Small intestine (tissue), 7 donors: ENCODE data around the gene SFI1. TPM values are rescaled to one million over a fixed set of nuclear protein-coding genes. Genes with fewer than 3 reads are reported as not detected.
"Not testable (repeated sequence)": the region's sequence is repeated elsewhere in the genome, so short reads cannot be mapped to it uniquely, and the experiment has no call there.

Experiments
- DNase-seq, 2 donors: peaks; one replicate each; pipeline versions ENCODE4 v3.0.0 to v3.0.0-alpha.2; 2013
- FAIRE-seq: peaks from 2 replicates; lab custom pipeline; 2012; peaks lifted over from hg19 to GRCh38; lab: Jason Lieb, UNC
- H3K27ac ChIP-seq, 3 donors: one replicate each; pipeline ENCODE4 v1.5.1; 2013; ENCODE audit warnings: low read length in 2 of 3, mild to moderate bottlenecking in 2 of 3, control low read depth in 1 of 3, inconsistent platforms in 1 of 3, low read depth in 1 of 3, moderate library complexity in 1 of 3
- H3K27me3 ChIP-seq, 3 donors: one replicate each; pipeline ENCODE4 v1.6.1; 2013; ENCODE audit warnings: low read length in 3 of 3, inconsistent platforms in 1 of 3; ENCODE audit not compliant: control insufficient read depth in 3 of 3, insufficient read depth in 3 of 3
- H3K36me3 ChIP-seq, 3 donors: one replicate each; pipeline ENCODE4 v1.6.1; 2013; ENCODE audit warnings: low read length in 3 of 3, inconsistent platforms in 1 of 3, low read depth in 1 of 3, mild to moderate bottlenecking in 1 of 3, moderate library complexity in 1 of 3; ENCODE audit not compliant: control insufficient read depth in 3 of 3, insufficient read depth in 2 of 3
- H3K4me1 ChIP-seq, 3 donors: one replicate each; pipeline ENCODE4 v1.6.1; 2013; ENCODE audit warnings: low read length in 2 of 3, inconsistent platforms in 1 of 3, low read depth in 1 of 3, mild to moderate bottlenecking in 1 of 3, moderate library complexity in 1 of 3; ENCODE audit not compliant: control insufficient read depth in 3 of 3, insufficient read depth in 2 of 3
- H3K4me3 ChIP-seq, 3 donors: one replicate each; pipeline ENCODE4 v1.5.1; 2013; ENCODE audit warnings: low read length in 3 of 3, control low read depth in 1 of 3, inconsistent platforms in 1 of 3, low read depth in 1 of 3, mild to moderate bottlenecking in 1 of 3, moderate library complexity in 1 of 3
- H3K9me3 ChIP-seq, 2 donors: one replicate each; pipeline ENCODE4 v1.6.1; 2013; ENCODE audit warnings: low read depth in 1 of 2, low read length in 1 of 2; ENCODE audit not compliant: control insufficient read depth in 2 of 2, insufficient read depth in 1 of 2
- WGBS, 3 donors: extraction: QIAGEN DNeasy Blood & Tissue Kit; methylation state at CpG; one replicate each; pipeline ENCODE4 v1.1.7; 2013; 5-methylcytosine and 5-hydroxymethylcytosine counted together
- polyA plus RNA-seq, 4 donors: library from polyadenylated mRNA; stranded (reverse) in 3 of 4; unstranded in 1 of 4; fragments of 200-250 nt in 3 of 4; fragments of 120-200 nt in 1 of 4; gene quantifications; one replicate each; pipeline versions ENCODE4 v1.2.1 to v1.2.3, GENCODE V29; 2013
- donor health status: healthy with polysubstance abuse.
- donor health status: control.
- donor health status: control.
- donor health status: Bipolar disorder and iron deficiency.
- donor health status: healthy.

SFI1 gene
- polyA plus RNA-seq, 4 donors: 21.5 to 174 (median 97.6) TPM

GRCh38 chr22:31651664-31652063, 155.3 kb downstream of the SFI1 start:
- H3K4me3 ChIP-seq: no peak overlapping the region
- H3K9me3 ChIP-seq: no peaks in the 10 kb centered on the region
- peaks cover 0 to 12% (median 2%) of the 10 kb centered on the region in 3 donors for H3K4me1 ChIP-seq
- no peaks in the 10 kb centered on the region for H3K27me3 ChIP-seq
- H3K36me3 ChIP-seq: peaks cover 0 to 28% (median 2%) of the 10 kb centered on the region in 3 donors
- 76 to 81% (median 76%) methylated on average over 4 of the region's 4 CpGs for WGBS, 3 donors
- no peak for FAIRE-seq
- DNase-seq: no peak
- no peak overlapping the region for H3K27ac ChIP-seq

GRCh38 chr22:31652088-31652487, 155.8 kb downstream of the SFI1 start:
- no peaks in the 10 kb centered on the region for H3K9me3 ChIP-seq
- WGBS, 3 donors: 81 to 86% (median 85%) methylated on average over 9 of the region's 9 CpGs
- peaks cover 0 to 8% (median under 1%) of the 10 kb centered on the region in 3 donors for H3K4me1 ChIP-seq
- H3K27me3 ChIP-seq: no peaks in the 10 kb centered on the region
- H3K27ac ChIP-seq: no peak overlapping the region
- peaks cover 0 to 28% (median 2%) of the 10 kb centered on the region in 3 donors for H3K36me3 ChIP-seq
- FAIRE-seq: no peak
- no peak overlapping the region for H3K4me3 ChIP-seq
- no peak for DNase-seq

GRCh38 chr22:31652911-31653684, 156.8 kb downstream of the SFI1 start:
- Histone ChIP-seq H3K36me3 (peaks cover 0 to 25% (median 2%) of the 10 kb centered on the region in 3 donors), H3K9me3 (no peaks in the 10 kb centered on the region), H3K27ac (no peak overlapping the region), H3K27me3 (no peaks in the 10 kb centered on the region), H3K4me1 (peaks cover 0 to 1% (median 0%) of the 10 kb centered on the region in 3 donors), H3K4me3 (no peak overlapping the region)
- 84 to 87% (median 86%) methylated on average over 9 of the region's 9 CpGs for whole genome bisulfite sequencing, 3 donors
- no peak for DNase-seq
- FAIRE-seq: no peak

GRCh38 chr22:31653944-31654343, 157.6 kb downstream of the SFI1 start:
- no peak overlapping the region for H3K4me3 ChIP-seq
- H3K27ac ChIP-seq: no peak overlapping the region
- H3K4me1 ChIP-seq: peaks cover 0 to 2% (median 0%) of the 10 kb centered on the region in 3 donors
- no peaks in the 10 kb centered on the region for H3K9me3 ChIP-seq
- DNase-seq (no peak), FAIRE-seq (no peak)
- 81 to 86% (median 86%) methylated on average over 2 of the region's 2 CpGs for WGBS, 3 donors
- H3K27me3 ChIP-seq: no peaks in the 10 kb centered on the region
- peaks cover 0 to 22% (median 0%) of the 10 kb centered on the region in 3 donors for H3K36me3 ChIP-seq

- 91 to 92% (median 91%) methylated on average over 5 of the region's 5 CpGs for WGBS, 3 donors
- DNase-seq: no peak
- Histone ChIP-seq H3K36me3 (peaks cover 0 to 19% (median 0%) of the 10 kb centered on the region in 3 donors), H3K9me3 (no peaks in the 10 kb centered on the region), H3K4me1 (peaks cover 0 to 2% (median 0%) of the 10 kb centered on the region in 3 donors), H3K27me3 (no peaks in the 10 kb centered on the region), H3K27ac (no peak overlapping the region), H3K4me3 (no peak overlapping the region)
- no peak for FAIRE-seq
These were observed 158.1 kb downstream of the SFI1 start for GRCh38 chr22:31654408-31654807.

GRCh38 chr22:31659246-31659645, 162.9 kb downstream of the SFI1 start:
- no peak for DNase-seq
- FAIRE-seq: no peak
- peaks cover 0 to 12% (median 0%) of the 10 kb centered on the region in 3 donors for H3K36me3 ChIP-seq
- no peak overlapping the region for H3K4me3 ChIP-seq
- peaks cover 2 to 11% (median 6%) of the 10 kb centered on the region in 3 donors for H3K4me1 ChIP-seq
- WGBS, 3 donors: 85 to 92% (median 88%) methylated on average over 7 of the region's 7 CpGs
- H3K27ac ChIP-seq: no peak overlapping the region
- H3K9me3 ChIP-seq: no peaks in the 10 kb centered on the region
- H3K27me3 ChIP-seq: no peaks in the 10 kb centered on the region

GRCh38 chr22:31660860-31661341, 164.6 kb downstream of the SFI1 start:
- FAIRE-seq, H3K9me3 ChIP-seq, H3K27me3 ChIP-seq, H3K36me3 ChIP-seq: not testable (repeated sequence)
- peak overlapping the region; percentile 86 to 96 (median 95) for H3K27ac ChIP-seq
- H3K4me3 ChIP-seq: peak overlapping the region in 2 of 3 donors; percentile 70 to 95
- DNase-seq: peak; percentile 37 to 59
- H3K4me1 ChIP-seq: peaks cover 2 to 11% (median 6%) of the 10 kb centered on the region in 3 donors
- 19 to 42% (median 27%) methylated on average over 10 of the region's 10 CpGs for WGBS, 3 donors

- peak within 1 kb of the TSS; percentile 86 to 96 (median 95) for H3K27ac ChIP-seq
These were observed 165.7 kb downstream of the SFI1 start, which contains the start of gene PISD for GRCh38 chr22:31661851-31662667. Gene PISD (minus strand): TSS chr22:31662215. CDS start chr22:31662208, 7 bp downstream.

More at GRCh38 chr22:31661851-31662667, 165.7 kb downstream of the SFI1 start, which contains the start of gene PISD:
- no peak for FAIRE-seq
- Histone ChIP-seq H3K36me3 (peaks cover 0 to 6% (median 0%) of the 10 kb centered on the region in 3 donors), H3K9me3 (no peaks in the 10 kb centered on the region), H3K27me3 (no peaks in the 10 kb centered on the region), H3K4me1 (peaks cover 2 to 11% (median 6%) of the 10 kb centered on the region in 3 donors), H3K4me3 (peak within 1 kb of the TSS; percentile 64 to 95 (median 70))
- peak; percentile 98 to 100 for DNase-seq
- 0 to 3% (median 1%) methylated on average over 48 to 52 of the region's 52 CpGs for WGBS, 3 donors
